Ovary (tissue), 9 donors: ENCODE data around the gene SMIM44. TPM values are rescaled to one million over a fixed set of nuclear protein-coding genes. Genes with fewer than 3 reads are reported as not detected.
"Not testable (repeated sequence)": the region's sequence is repeated elsewhere in the genome, so short reads cannot be mapped to it uniquely, and the experiment has no call there.

Experiments used
- DNase-seq, 5 donors: peaks; one replicate each; pipeline ENCODE4 v3.0.0-alpha.2; 2019 to 2020
- H3K27ac ChIP-seq, 2 donors: fragments of 200-600 bp; one replicate each; pipeline versions ENCODE4 v1.5.1 to v1.8.0; 2019 to 2022
- H3K27me3 ChIP-seq: fragments of 200-600 bp; one replicate; pipeline ENCODE4 v1.8.0; 2022
- H3K36me3 ChIP-seq: fragments of 200-600 bp; sonication (generic); one replicate; pipeline ENCODE4 v1.5.1; 2019
- H3K4me1 ChIP-seq: one replicate; pipeline ENCODE4 v1.8.1; 2013; ENCODE audit warnings: mild to moderate bottlenecking, moderate library complexity; ENCODE audit not compliant: insufficient read depth
- H3K4me3 ChIP-seq: fragments of 200-600 bp; sonication (generic); one replicate; pipeline ENCODE4 v1.5.1; 2017
- H3K9me3 ChIP-seq, 2 donors: fragments of 200-600 bp in 1 of 2; sonication (generic) in 1 of 2; one replicate each; pipeline versions ENCODE4 v1.5.1 to v1.8.1; 2013 to 2019; ENCODE audit warnings: mild to moderate bottlenecking in 1 of 2, moderate library complexity in 1 of 2
- EP300 ChIP-seq: sonication (generic); formaldehyde crosslinking; IDR thresholded peaks from one replicate; pipeline ENCODE4 v1.6.1; 2017; ENCODE audit warnings: antibody characterized with exemption
- POLR2A ChIP-seq: fragments of 450-650 bp; IDR thresholded peaks from one replicate; pipeline ENCODE4 v1.6.1; 2017; ENCODE audit warnings: antibody characterized with exemption, mild to moderate bottlenecking, moderate library complexity
- WGBS, 3 donors: extraction: QIAGEN DNeasy Blood & Tissue Kit in 1 of 3; methylation state at CpG; one replicate each; pipeline versions ENCODE4 v1.1.5 to v1.1.7; 2013 to 2017; 5-methylcytosine and 5-hydroxymethylcytosine counted together
- intact Hi-C, 4 donors: fragments of 100-400 bp; cut with DNase I; formaldehyde crosslinking; loops; one replicate each; pipeline versions ENCODE4 v1.11.0 to v1.15.1; 2022 to 2023
- polyA plus RNA-seq, 2 donors: library from polyadenylated mRNA; stranded (reverse); fragments of 200-250 nt in 1 of 2; fragments of 350-450 nt in 1 of 2; fragmentation: Illumina TruSeq in 1 of 2; extraction: RNeasy Lipid Tissue Mini Kit (QIAGEN cat#74804) in 1 of 2; gene quantifications; one replicate each; pipeline ENCODE4 v1.2.3, GENCODE V29; 2013 to 2014
- total RNA-seq, 7 donors: library from RNA; depleted of rRNA in 2 of 7; stranded (reverse); fragments of >200 nt in 2 of 7; fragmentation: NEBNext Ultra II Directional in 3 of 7; extraction: Animal tissue kit (Norgen Biotek cat#: 25700) in 3 of 7; gene quantifications; one replicate each; pipeline versions ENCODE4 v1.1.0 to v1.2.4, GENCODE V29; 2016 to 2023
- TF ChIP-seq, protein P1 (sequence below), 3 donors: fragments of 450-650 bp in 2 of 3; fragments of 200-600 bp in 1 of 3; IDR thresholded peaks; one replicate each; pipeline versions ENCODE4 v1.5.1 to v1.8.0; 2016 to 2022; ENCODE audit warnings: antibody characterized with exemption in 3 of 3, mild to moderate bottlenecking in 1 of 3
- donor health status: DM: no; HTN: no; CAD: no; lungs with moderate emphysema.
- donor health status: DM: no; HTN: no; CAD: no.
- donor health status: Bipolar disorder and iron deficiency.
- donor health status: DM: yes; HTN: yes; CAD: no.
- donor health status: DM: no; HTN: no; CAD: no.
- donor health status: DM: yes; HTN: yes; CAD: no.

The SMIM44 gene
- total and polyA plus RNA-seq, 9 donors, result 0.92 TPM; not detected in 8

DNA sequence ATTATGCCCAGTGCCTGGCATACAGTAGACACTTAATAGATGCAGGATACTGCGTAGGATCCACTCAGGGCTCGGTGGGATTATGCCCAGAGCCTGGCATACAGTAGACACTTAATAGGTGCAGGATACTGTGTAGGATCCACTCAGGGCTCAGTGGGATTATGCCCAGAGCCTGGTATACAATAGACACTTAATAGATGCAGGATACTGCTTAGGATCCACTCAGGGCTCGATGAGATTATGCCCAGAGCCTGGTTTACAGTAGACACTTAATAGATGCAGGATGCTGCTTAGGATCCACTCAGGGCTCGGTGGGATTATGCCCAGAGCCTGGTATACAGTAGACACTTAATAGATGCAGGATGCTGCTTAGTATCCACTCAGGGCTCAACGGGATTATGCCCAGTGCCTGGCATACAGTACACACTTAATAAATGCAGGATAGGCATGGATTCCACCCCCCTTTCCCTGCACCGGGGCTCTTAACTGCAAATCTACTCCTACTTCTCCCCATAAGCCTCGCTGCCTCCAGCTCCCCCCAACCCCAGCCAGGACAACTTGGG is 27.8 kb downstream of the SMIM44 start:
- Histone ChIP-seq H3K4me3 (no peak overlapping the region), H3K9me3 (no peaks in the 10 kb centered on the region), H3K27ac (no peak overlapping the region), H3K36me3 (no peaks in the 10 kb centered on the region), H3K27me3 (no peaks in the 10 kb centered on the region), H3K4me1 (peaks cover 33% of the 10 kb centered on the region)
- 74 to 82% (median 79%) methylated on average over 7 of the region's 7 CpGs for WGBS, 3 donors
- TF ChIP-seq EP300, result no peak
- TF ChIP-seq, protein P1, sequence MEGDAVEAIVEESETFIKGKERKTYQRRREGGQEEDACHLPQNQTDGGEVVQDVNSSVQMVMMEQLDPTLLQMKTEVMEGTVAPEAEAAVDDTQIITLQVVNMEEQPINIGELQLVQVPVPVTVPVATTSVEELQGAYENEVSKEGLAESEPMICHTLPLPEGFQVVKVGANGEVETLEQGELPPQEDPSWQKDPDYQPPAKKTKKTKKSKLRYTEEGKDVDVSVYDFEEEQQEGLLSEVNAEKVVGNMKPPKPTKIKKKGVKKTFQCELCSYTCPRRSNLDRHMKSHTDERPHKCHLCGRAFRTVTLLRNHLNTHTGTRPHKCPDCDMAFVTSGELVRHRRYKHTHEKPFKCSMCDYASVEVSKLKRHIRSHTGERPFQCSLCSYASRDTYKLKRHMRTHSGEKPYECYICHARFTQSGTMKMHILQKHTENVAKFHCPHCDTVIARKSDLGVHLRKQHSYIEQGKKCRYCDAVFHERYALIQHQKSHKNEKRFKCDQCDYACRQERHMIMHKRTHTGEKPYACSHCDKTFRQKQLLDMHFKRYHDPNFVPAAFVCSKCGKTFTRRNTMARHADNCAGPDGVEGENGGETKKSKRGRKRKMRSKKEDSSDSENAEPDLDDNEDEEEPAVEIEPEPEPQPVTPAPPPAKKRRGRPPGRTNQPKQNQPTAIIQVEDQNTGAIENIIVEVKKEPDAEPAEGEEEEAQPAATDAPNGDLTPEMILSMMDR (IDR thresholded peaks at IDR 0.05), result no peak
- intact Hi-C loops, result no loop called here
- no peak for DNase-seq

DNA sequence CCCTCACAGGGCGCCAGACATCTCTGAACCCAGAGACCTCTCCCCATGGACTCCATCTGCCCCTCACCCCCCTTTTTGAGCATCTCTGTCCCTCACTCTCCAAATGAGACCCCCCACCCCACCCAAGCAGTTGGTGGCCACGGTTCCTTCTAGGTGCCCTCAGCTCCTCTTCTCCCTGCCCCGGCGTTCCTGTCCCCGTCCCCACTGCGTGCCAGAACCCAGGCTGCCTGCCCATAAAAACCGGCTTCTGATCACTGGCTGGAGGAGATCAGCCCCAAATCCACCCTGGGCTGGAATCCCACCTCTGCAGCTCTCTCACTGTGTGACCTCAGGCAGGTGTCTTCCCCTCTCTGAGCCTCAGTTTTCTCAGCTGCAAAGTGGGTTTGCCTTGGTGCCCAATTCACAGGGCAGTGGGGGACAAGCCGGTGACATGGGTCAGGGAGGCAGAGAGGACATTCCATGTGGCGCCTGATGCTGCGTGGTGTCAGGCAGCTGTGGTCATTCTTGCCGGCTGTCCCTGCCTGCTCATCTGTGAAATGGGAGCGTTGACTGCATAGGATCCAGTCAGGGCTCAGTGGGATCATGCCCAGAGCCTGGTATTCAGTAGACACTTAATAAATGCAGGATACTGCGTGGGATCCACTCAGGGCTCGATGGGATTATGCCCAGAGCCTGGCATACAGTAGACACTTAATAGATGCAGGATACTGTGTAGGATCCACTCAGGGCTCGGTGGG is 28.4 kb downstream of the SMIM44 start:
- Histone ChIP-seq H3K4me1 (peaks cover 27% of the 10 kb centered on the region), H3K4me3 (no peak overlapping the region), H3K9me3 (no peaks in the 10 kb centered on the region), H3K27me3 (no peaks in the 10 kb centered on the region), H3K27ac (peak overlapping the region in 1 of 2 donors; percentile 19), H3K36me3 (no peaks in the 10 kb centered on the region)
- TF ChIP-seq, protein P1 (IDR thresholded peaks at IDR 0.05), result no peak
- TF ChIP-seq EP300 (no peak), POLR2A (no peak)
- DNase-seq, result no peak
- intact Hi-C loops, result no loop called here
- 91 to 92% (median 92%) methylated on average over 15 of the region's 15 CpGs for WGBS, 3 donors

DNA sequence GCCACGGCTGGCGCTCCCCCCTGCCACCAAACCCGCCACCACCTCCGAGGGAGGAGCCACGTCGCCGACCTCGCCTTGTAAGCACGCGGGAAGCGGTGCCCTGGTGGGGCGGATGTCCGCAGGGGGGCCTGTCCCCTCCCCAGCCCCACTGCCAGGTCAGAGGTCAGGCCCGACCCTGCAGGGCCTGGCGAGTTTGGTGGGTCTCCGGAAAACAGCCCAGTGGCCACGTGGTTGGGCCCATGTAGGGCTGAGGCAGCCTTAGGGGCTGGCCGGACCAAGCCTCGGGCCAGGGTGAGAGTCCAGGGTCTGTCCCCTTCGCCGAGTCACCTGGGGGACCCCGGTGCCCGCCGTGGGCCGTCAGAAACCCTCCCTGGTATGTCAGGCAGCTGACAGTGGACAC is 29.4 kb downstream of the SMIM44 start:
- Histone ChIP-seq H3K36me3 (no peaks in the 10 kb centered on the region), H3K4me3 (no peak overlapping the region), H3K4me1 (peaks cover 20% of the 10 kb centered on the region), H3K27me3 (no peaks in the 10 kb centered on the region), H3K27ac (peak overlapping the region in 1 of 2 donors; percentile 19), H3K9me3 (no peaks in the 10 kb centered on the region)
- 77 to 86% (median 79%) methylated on average over 19 to 25 of the region's 25 CpGs for WGBS, 3 donors
- TF ChIP-seq EP300 (no peak), POLR2A (no peak)
- TF ChIP-seq, protein P1 (IDR thresholded peaks at IDR 0.05), result no peak
- no peak for DNase-seq
- intact Hi-C loops, result no loop called here

DNA sequence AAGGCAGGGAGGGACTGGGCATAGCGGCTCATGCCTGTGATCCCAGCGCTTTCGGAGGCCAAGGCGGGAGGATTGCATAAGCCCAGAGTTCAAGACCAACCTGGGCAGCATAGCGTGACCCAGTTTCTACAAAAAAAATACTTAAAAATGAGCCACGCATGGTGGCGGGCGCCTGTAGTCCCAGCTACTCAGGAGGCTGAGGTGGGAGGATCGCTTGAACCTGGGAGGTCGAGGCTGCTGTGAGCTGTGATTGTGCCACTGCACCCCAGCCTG is 30.4 kb downstream of the SMIM44 start:
- DNase-seq, intact Hi-C loops, H3K27me3 ChIP-seq, H3K27ac ChIP-seq, H3K36me3 ChIP-seq, H3K4me3 ChIP-seq, H3K9me3 ChIP-seq: not testable (repeated sequence)
- peaks cover 11% of the 10 kb centered on the region for H3K4me1 ChIP-seq
- 96 to 97% (median 97%) methylated on average over 10 of the region's 10 CpGs for WGBS, 3 donors

DNA sequence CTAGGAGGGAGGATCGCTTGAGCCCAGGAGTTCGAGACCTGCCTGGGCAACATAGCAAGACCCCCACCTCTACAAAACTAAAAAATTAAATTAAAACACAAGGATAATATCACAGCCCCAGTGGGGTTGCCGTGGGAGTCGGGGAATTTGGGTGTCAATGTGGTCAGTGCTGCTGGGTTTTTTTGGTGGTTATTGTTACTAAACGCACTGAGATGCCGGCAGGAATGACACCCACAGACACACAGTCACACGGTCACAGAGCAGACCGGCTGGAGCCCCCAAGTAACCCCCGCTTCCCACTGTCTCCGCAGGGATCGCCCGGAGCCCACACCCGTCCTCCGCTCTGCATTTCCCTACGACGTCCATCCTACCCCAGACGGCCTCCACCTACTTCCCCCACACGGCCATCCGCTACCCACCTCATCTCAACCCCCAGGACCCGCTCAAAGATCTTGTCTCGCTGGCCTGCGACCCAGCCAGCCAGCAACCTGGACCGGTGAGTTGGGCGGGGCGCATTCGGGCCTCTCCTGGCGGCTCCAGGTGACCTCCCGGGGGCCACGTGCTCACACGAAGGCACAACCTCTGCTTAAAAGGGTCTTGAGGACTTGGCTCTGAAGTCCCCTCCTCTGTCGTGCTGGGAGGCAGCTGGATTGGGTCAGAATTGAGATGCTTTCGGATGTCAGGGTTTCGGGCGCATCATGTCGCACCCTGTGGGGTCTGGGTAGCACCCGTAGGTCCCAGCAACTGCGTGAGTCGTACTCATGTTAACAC is 30.9 kb downstream of the SMIM44 start:
- TF ChIP-seq EP300 (no peak), POLR2A (no peak)
- TF ChIP-seq, protein P1 (IDR thresholded peaks at IDR 0.05), result no peak
- no peak for DNase-seq
- Histone ChIP-seq H3K27ac (no peak overlapping the region), H3K27me3 (no peaks in the 10 kb centered on the region), H3K4me3 (no peak overlapping the region), H3K4me1 (peaks cover 7% of the 10 kb centered on the region), H3K36me3 (no peaks in the 10 kb centered on the region), H3K9me3 (no peaks in the 10 kb centered on the region)
- WGBS, 3 donors, result 88% methylated on average over 35 to 38 of the region's 38 CpGs
- intact Hi-C loops, result no loop called here
